Kidney (tissue), 14 donors: ENCODE measurements around the gene CARD9. TPM values are rescaled to one million over a fixed set of nuclear protein-coding genes. Genes with fewer than 3 reads are reported as not detected.
A peak's percentile ranks its signal among the peaks of the same experiment; 100 is the strongest.

ENCODE experiments used
- DNase-seq, 5 donors: peaks; one replicate each; pipeline ENCODE4 v3.0.0-alpha.2; 2013 to 2020
- FAIRE-seq: peaks from 2 replicates; lab custom pipeline; 2012; peaks lifted over from hg19 to GRCh38; lab: Jason Lieb, UNC
- H3K27ac ChIP-seq, 2 donors: one replicate each; pipeline ENCODE4 v1.7.0; 2013; ENCODE audit warnings: low read depth in 2 of 2, low read length in 2 of 2, inconsistent platforms in 1 of 2
- H3K27me3 ChIP-seq: one replicate; pipeline ENCODE4 v1.7.1; 2013; ENCODE audit warnings: low read length, inconsistent platforms; ENCODE audit not compliant: control insufficient read depth, insufficient read depth
- H3K36me3 ChIP-seq, 3 donors: one replicate each; pipeline versions ENCODE4 v1.7.0 to v1.7.1; 2013; ENCODE audit warnings: low read length in 3 of 3, control low read depth in 1 of 3, inconsistent platforms in 1 of 3; ENCODE audit not compliant: insufficient read depth in 3 of 3, control insufficient read depth in 2 of 3
- H3K4me1 ChIP-seq, 3 donors: one replicate each; pipeline versions ENCODE4 v1.7.0 to v1.7.1; 2013; ENCODE audit warnings: low read length in 3 of 3, inconsistent platforms in 1 of 3, low read depth in 1 of 3; ENCODE audit not compliant: control insufficient read depth in 2 of 3, insufficient read depth in 2 of 3
- H3K4me3 ChIP-seq, 3 donors: one replicate each; pipeline versions ENCODE4 v1.7.0 to v1.8.1; 2013; ENCODE audit warnings: low read length in 3 of 3, control low read depth in 1 of 3, inconsistent platforms in 1 of 3
- H3K9ac ChIP-seq, 3 donors: one replicate each; pipeline versions ENCODE4 v1.7.0 to v1.7.1; 2013; ENCODE audit warnings: low read length in 3 of 3, control low read depth in 1 of 3, inconsistent platforms in 1 of 3
- H3K9me3 ChIP-seq, 3 donors: one replicate each; pipeline versions ENCODE4 v1.7.0 to v1.7.1; 2013; ENCODE audit warnings: low read length in 3 of 3, control low read depth in 1 of 3, inconsistent platforms in 1 of 3; ENCODE audit not compliant: control insufficient read depth in 2 of 3, insufficient read depth in 1 of 3
- intact Hi-C: fragments of 100-400 bp; cut with DNase I; formaldehyde crosslinking; loops from one replicate; pipeline ENCODE4 v1.11.1; 2022
- polyA plus RNA-seq: library from polyadenylated mRNA; stranded (reverse); fragments of 350-450 nt; fragmentation: Illumina TruSeq; extraction: RNeasy Lipid Tissue Mini Kit (QIAGEN cat#74804); gene quantifications from one replicate; pipeline ENCODE4 v1.2.3, GENCODE V29; 2014; ENCODE audit warnings: low read depth, low replicate concordance; ENCODE audit not compliant: insufficient read depth
- total RNA-seq: library from RNA; stranded (reverse); fragmentation: NEBNext Ultra II Directional; extraction: Animal tissue kit (Norgen Biotek cat#: 25700); gene quantifications from one replicate; pipeline ENCODE4 v1.2.1, GENCODE V29; 2021
- TF ChIP-seq, protein P1 (sequence below): IDR thresholded peaks from 3 replicates; pipeline ENCODE4 v1.5.1; 2012; ENCODE audit warnings: mild to moderate bottlenecking, moderate library complexity, borderline replicate concordance; ENCODE audit not compliant: insufficient read depth; ENCODE audit errors: extremely low read depth
- donor health status: control.
- donor health status: control.
- donor health status: control.
- donor health status: control.
- donor health status: control.
- donor health status: DM: yes; HTN: yes; CAD: no.
- donor health status: Normal renal cell carcinoma (clear cell type).

Gene CARD9
- total and polyA plus RNA-seq, 2 donors from 2014 or later = 1.5 to 7.0 TPM

GRCh38 chr9:136339173-136339957 is 34.1 kb downstream of the CARD9 start:
- Histone ChIP-seq H3K4me1 (peaks cover 0 to 12% (median 0%) of the 10 kb centered on the region in 3 donors), H3K4me3 (no peak overlapping the region), H3K36me3 (no peaks in the 10 kb centered on the region), H3K27me3 (no peaks in the 10 kb centered on the region), H3K9me3 (no peaks in the 10 kb centered on the region), H3K27ac (no peak overlapping the region), H3K9ac (no peak overlapping the region)
- peak in 3 of 5 donors; percentile 58 to 66 (median 61) for DNase-seq
- no peak for FAIRE-seq
- TF ChIP-seq, protein P1, sequence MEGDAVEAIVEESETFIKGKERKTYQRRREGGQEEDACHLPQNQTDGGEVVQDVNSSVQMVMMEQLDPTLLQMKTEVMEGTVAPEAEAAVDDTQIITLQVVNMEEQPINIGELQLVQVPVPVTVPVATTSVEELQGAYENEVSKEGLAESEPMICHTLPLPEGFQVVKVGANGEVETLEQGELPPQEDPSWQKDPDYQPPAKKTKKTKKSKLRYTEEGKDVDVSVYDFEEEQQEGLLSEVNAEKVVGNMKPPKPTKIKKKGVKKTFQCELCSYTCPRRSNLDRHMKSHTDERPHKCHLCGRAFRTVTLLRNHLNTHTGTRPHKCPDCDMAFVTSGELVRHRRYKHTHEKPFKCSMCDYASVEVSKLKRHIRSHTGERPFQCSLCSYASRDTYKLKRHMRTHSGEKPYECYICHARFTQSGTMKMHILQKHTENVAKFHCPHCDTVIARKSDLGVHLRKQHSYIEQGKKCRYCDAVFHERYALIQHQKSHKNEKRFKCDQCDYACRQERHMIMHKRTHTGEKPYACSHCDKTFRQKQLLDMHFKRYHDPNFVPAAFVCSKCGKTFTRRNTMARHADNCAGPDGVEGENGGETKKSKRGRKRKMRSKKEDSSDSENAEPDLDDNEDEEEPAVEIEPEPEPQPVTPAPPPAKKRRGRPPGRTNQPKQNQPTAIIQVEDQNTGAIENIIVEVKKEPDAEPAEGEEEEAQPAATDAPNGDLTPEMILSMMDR = peak; percentile 75
- intact Hi-C loops = no loop called here

DNA sequence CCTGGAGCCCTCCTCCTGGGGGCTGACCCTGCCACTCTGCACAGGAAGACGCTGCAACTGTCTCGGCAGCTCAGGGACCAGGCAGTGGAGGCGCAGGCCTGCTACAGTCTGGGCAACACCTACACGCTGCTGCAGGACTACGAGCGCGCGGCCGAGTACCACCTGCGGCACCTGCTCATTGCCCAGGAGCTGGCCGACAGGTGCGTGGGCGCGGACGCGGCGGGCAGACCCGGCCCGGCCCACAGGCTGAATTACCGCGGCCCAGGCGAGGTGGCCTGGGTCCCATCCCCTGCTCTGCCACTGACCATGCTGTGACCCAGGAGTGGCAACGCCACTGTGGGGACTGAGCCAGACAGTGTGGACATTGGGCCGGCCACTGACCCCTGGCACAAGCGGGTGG is 35.0 kb downstream of the CARD9 start:
- TF ChIP-seq, protein P1 = no peak
- Histone ChIP-seq H3K9ac (no peak overlapping the region), H3K27ac (no peak overlapping the region), H3K27me3 (no peaks in the 10 kb centered on the region), H3K36me3 (no peaks in the 10 kb centered on the region), H3K4me1 (peaks cover 0 to 12% (median 0%) of the 10 kb centered on the region in 3 donors), H3K4me3 (no peak overlapping the region), H3K9me3 (no peaks in the 10 kb centered on the region)
- DNase-seq (no peak), FAIRE-seq (no peak)
- intact Hi-C loops = no loop called here

- no peaks in the 10 kb centered on the region for H3K36me3 ChIP-seq
These were observed 35.8 kb downstream of the CARD9 start for GRCh38 chr9:136337416-136338395.

More at GRCh38 chr9:136337416-136338395, 35.8 kb downstream of the CARD9 start:
- H3K27ac ChIP-seq = no peak overlapping the region
- no peak overlapping the region for H3K9ac ChIP-seq
- peaks cover 0 to 5% (median 0%) of the 10 kb centered on the region in 3 donors for H3K4me1 ChIP-seq
- FAIRE-seq = no peak
- H3K9me3 ChIP-seq = no peaks in the 10 kb centered on the region
- no peak for DNase-seq
- intact Hi-C loops = no loop called here
- TF ChIP-seq, protein P1 = no peak
- H3K27me3 ChIP-seq = no peaks in the 10 kb centered on the region
- no peak overlapping the region for H3K4me3 ChIP-seq
